H9 (cell line): ENCODE results near the gene GRAMD1C. TPM values are rescaled to one million over a fixed set of nuclear protein-coding genes. Genes with fewer than 3 reads are reported as not detected.

Experiments used
- DNase-seq: peaks from one replicate; pipeline ENCODE4 v3.0.0-alpha.2; 2017
- H2AFZ ChIP-seq: one replicate; pipeline ENCODE4 v1.6.1; 2013; ENCODE audit warnings: mild to moderate bottlenecking, low read length, control low read depth, moderate library complexity
- H2AK5ac ChIP-seq: 2 replicates; pipeline ENCODE4 v1.6.1; 2013; ENCODE audit warnings: low read length, control low read depth, mixed read lengths; ENCODE audit not compliant: insufficient read length
- H2BK120ac ChIP-seq: one replicate; pipeline ENCODE4 v1.6.1; 2013; ENCODE audit warnings: low read depth, mild to moderate bottlenecking, low read length, control low read depth, inconsistent platforms; ENCODE audit not compliant: poor library complexity, severe bottlenecking
- H2BK12ac ChIP-seq: 2 replicates; pipeline ENCODE4 v1.6.1; 2013; ENCODE audit warnings: low read length, control low read depth, mixed read lengths, low read depth; ENCODE audit not compliant: insufficient read length
- H2BK15ac ChIP-seq: 2 replicates; pipeline ENCODE4 v1.6.1; 2013; ENCODE audit warnings: low read depth, low read length, control low read depth
- H2BK20ac ChIP-seq: one replicate; pipeline ENCODE4 v1.6.1; 2013; ENCODE audit warnings: low read depth, mild to moderate bottlenecking, low read length, control low read depth, inconsistent platforms; ENCODE audit not compliant: poor library complexity, severe bottlenecking
- H2BK5ac ChIP-seq: 2 replicates; pipeline ENCODE4 v1.6.1; 2013; ENCODE audit warnings: low read length, control low read depth, mixed read lengths; ENCODE audit not compliant: insufficient read length
- H3K14ac ChIP-seq: 2 replicates; pipeline ENCODE4 v1.6.1; 2013; ENCODE audit warnings: low read length, control low read depth; ENCODE audit not compliant: insufficient read depth
- H3K18ac ChIP-seq: 2 replicates; pipeline ENCODE4 v1.6.1; 2013; ENCODE audit warnings: low read depth, mild to moderate bottlenecking, mixed read lengths, low read length, control low read depth; ENCODE audit not compliant: insufficient read length
- H3K23ac ChIP-seq: 2 replicates; pipeline ENCODE4 v1.6.1; 2013; ENCODE audit warnings: low read length, control low read depth, mixed read lengths, low read depth; ENCODE audit not compliant: insufficient read length
- H3K23me2 ChIP-seq: 2 replicates; pipeline ENCODE4 v1.6.1; 2013; ENCODE audit warnings: low read depth, mild to moderate bottlenecking, mixed read lengths, low read length, control low read depth; ENCODE audit not compliant: insufficient read length, poor library complexity, severe bottlenecking
- H3K27ac ChIP-seq: 2 replicates; pipeline ENCODE4 v1.5.1; 2013; ENCODE audit warnings: low read length, control low read depth, mixed read lengths, low read depth; ENCODE audit not compliant: insufficient read length
- H3K27me3 ChIP-seq: 2 replicates; pipeline ENCODE4 v1.6.1; 2013; ENCODE audit warnings: low read length, control low read depth, inconsistent platforms; ENCODE audit not compliant: insufficient read depth
- H3K4ac ChIP-seq: 2 replicates; pipeline ENCODE4 v1.6.1; 2013; ENCODE audit warnings: low read depth, mild to moderate bottlenecking, control low read depth, inconsistent platforms, low read length, moderate library complexity
- H3K4me1 ChIP-seq: 2 replicates; pipeline ENCODE4 v1.6.1; 2013; ENCODE audit warnings: low read length, control low read depth, inconsistent platforms; ENCODE audit not compliant: insufficient read depth
- H3K4me2 ChIP-seq: 2 replicates; pipeline ENCODE4 v1.6.1; 2013; ENCODE audit warnings: low read length, control low read depth, mixed read lengths; ENCODE audit not compliant: insufficient read length, insufficient read depth
- H3K56ac ChIP-seq: 2 replicates; pipeline ENCODE4 v1.6.1; 2013; ENCODE audit warnings: low read depth, mild to moderate bottlenecking, mixed read lengths, low read length, control low read depth; ENCODE audit not compliant: insufficient read length
- H3K79me1 ChIP-seq: 2 replicates; pipeline ENCODE4 v1.6.1; 2013; ENCODE audit warnings: low read depth, mild to moderate bottlenecking, moderate library complexity, low read length, control low read depth, inconsistent platforms; ENCODE audit not compliant: insufficient read depth, poor library complexity, severe bottlenecking
- H3K79me2 ChIP-seq: 2 replicates; pipeline ENCODE4 v1.6.1; 2013; ENCODE audit warnings: low read length, control low read depth, inconsistent platforms; ENCODE audit not compliant: insufficient read depth
- H3K9ac ChIP-seq: 2 replicates; pipeline ENCODE4 v1.6.1; 2013; ENCODE audit warnings: low read length, control low read depth, mixed read lengths; ENCODE audit not compliant: insufficient read length; ENCODE audit errors: extremely low read depth
- H3K9me3 ChIP-seq: one replicate; pipeline ENCODE4 v1.6.1; 2013; ENCODE audit warnings: low read depth, low read length, inconsistent platforms; ENCODE audit not compliant: control insufficient read depth
- H3T11ph ChIP-seq: one replicate; pipeline ENCODE4 v1.6.1; 2013; ENCODE audit warnings: mild to moderate bottlenecking, low read length, control low read depth, inconsistent platforms
- H4K20me1 ChIP-seq: one replicate; pipeline ENCODE4 v1.6.1; 2013; ENCODE audit not compliant: control insufficient read depth, insufficient read length, insufficient read depth
- H4K5ac ChIP-seq: 2 replicates; pipeline ENCODE4 v1.6.1; 2013; ENCODE audit warnings: low read depth, mild to moderate bottlenecking, mixed read lengths, low read length, control low read depth; ENCODE audit not compliant: insufficient read length
- H4K8ac ChIP-seq: replicated peaks from 2 replicates; pipeline ENCODE4 v1.6.1; 2013; ENCODE audit warnings: low read length, control low read depth, mixed read lengths, low read depth; ENCODE audit not compliant: insufficient read length
- H4K91ac ChIP-seq: 2 replicates; pipeline ENCODE4 v1.6.1; 2013; ENCODE audit warnings: low read depth, mild to moderate bottlenecking, moderate library complexity, mixed read lengths, low read length, control low read depth; ENCODE audit not compliant: insufficient read length
- H3K27ac Mint-ChIP-seq, 3 experiments: 2 replicates in 2 of 3; 3 replicates in 1 of 3; pipeline ENCODE4 v1.8.0; 2020 to 2021; ENCODE audit warnings: mixed read lengths in 3 of 3, mild to moderate bottlenecking in 1 of 3, moderate library complexity in 1 of 3
- H3K27me3 Mint-ChIP-seq: 2 replicates; pipeline ENCODE4 v1.8.0; 2021; ENCODE audit warnings: low read depth, mild to moderate bottlenecking, moderate library complexity, mixed read lengths
- H3K36me3 Mint-ChIP-seq, 3 experiments: 2 replicates in 2 of 3; 3 replicates in 1 of 3; pipeline ENCODE4 v1.8.0; 2020 to 2021; ENCODE audit warnings: low read depth in 3 of 3, mixed read lengths in 3 of 3; ENCODE audit not compliant: insufficient read depth in 1 of 3
- H3K4me1 Mint-ChIP-seq, 2 experiments: 2 replicates each; pipeline ENCODE4 v1.8.0; 2020; ENCODE audit warnings: mixed read lengths in 2 of 2
- H3K4me3 Mint-ChIP-seq, 2 experiments: 2 replicates in 1 of 2; 3 replicates in 1 of 2; pipeline ENCODE4 v1.8.0; 2020 to 2021; ENCODE audit warnings: mild to moderate bottlenecking in 2 of 2, mixed read lengths in 2 of 2, moderate library complexity in 1 of 2
- H3K9me3 Mint-ChIP-seq, 2 experiments: 2 replicates in 1 of 2; 3 replicates in 1 of 2; pipeline ENCODE4 v1.8.0; 2020; ENCODE audit warnings: mild to moderate bottlenecking in 2 of 2, mixed read lengths in 2 of 2, moderate library complexity in 1 of 2
- CTCF ChIP-seq: fragments of 200-600 bp; sonication (generic); conservative IDR thresholded peaks from 3 replicates; pipeline ENCODE4 v1.8.0; 2021; ENCODE audit warnings: antibody characterized with exemption, mild to moderate bottlenecking
- WGBS: extraction: QIAGEN DNeasy Blood & Tissue Kit; methylation state at CpG from one replicate; pipeline ENCODE4 v1.1.7; 2013; ENCODE audit warnings: missing lambda C conversion rate, low lambda C conversion rate, mixed read lengths; ENCODE audit not compliant: insufficient read length; ENCODE audit errors: extremely low coverage; 5-methylcytosine and 5-hydroxymethylcytosine counted together
- total RNA-seq: library from RNA; stranded (reverse); gene quantifications from 2 replicates; pipeline ENCODE4 v1.2.1, GENCODE V29; 2021

GRAMD1C gene
- total RNA-seq, 1 experiment from 2014 or later, result 1.8 TPM

GRCh38 chr3:113979916-113980315 lies 141.3 kb downstream of the GRAMD1C start:
- Histone ChIP-seq H4K8ac (no peak overlapping the region), H3K18ac (no peak overlapping the region), H4K5ac (no peak overlapping the region), H2BK120ac (no peak overlapping the region), H2AFZ (no peak overlapping the region), H3K23ac (no peak overlapping the region), H2BK20ac (no peak overlapping the region), H3K27me3 (no peaks in the 10 kb centered on the region; the same call in 1 of the 2 replicates), H2BK15ac (no peak overlapping the region), H2AK5ac (no peak overlapping the region), H3K56ac (no peak overlapping the region), H3K9me3 (no peaks in the 10 kb centered on the region), H2BK12ac (no peak overlapping the region), H3K4me2 (no peak overlapping the region), H3K27ac (no peak overlapping the region), H4K20me1 (no peaks in the 10 kb centered on the region), H3K4ac (no peak overlapping the region), H3K79me2 (no peaks in the 10 kb centered on the region), H2BK5ac (no peak overlapping the region), H3K79me1 (no peaks in the 10 kb centered on the region), H3K9ac (no peak overlapping the region), H4K91ac (no peak overlapping the region), H3K23me2 (no peaks in the 10 kb centered on the region), H3T11ph (no peak overlapping the region), H3K14ac (no peak overlapping the region), H3K4me1 (no peaks in the 10 kb centered on the region)
- Mint-ChIP-seq H3K4me1 (no peaks in the 10 kb centered on the region), H3K27me3 (no peaks in the 10 kb centered on the region; the same call in 1 of the 2 replicates), H3K36me3 (peaks cover 0 to under 1% (median 0%) of the 10 kb centered on the region in 3 experiments; a peak in 1 of 7 replicates), H3K27ac (no peak overlapping the region), H3K9me3 (no peaks in the 10 kb centered on the region), H3K4me3 (no peak overlapping the region)
- DNase-seq, result no peak
- TF ChIP-seq CTCF, result no peak
- WGBS, result no CpG with 5 or more reads among the region's 1 CpG
